GM18520 (cell line): ENCODE measurements around the gene RBM11.
"Not testable (repeated sequence)": the region's sequence is repeated elsewhere in the genome, so short reads cannot be mapped to it uniquely, and the experiment has no call there.

ENCODE experiments used
- ATAC-seq: cut with Tn5 transposase; IDR thresholded peaks from one replicate; pipeline ENCODE4 v1.9.1; 2021; ENCODE audit not compliant: unreplicated experiment

RBM11 gene

DNA sequence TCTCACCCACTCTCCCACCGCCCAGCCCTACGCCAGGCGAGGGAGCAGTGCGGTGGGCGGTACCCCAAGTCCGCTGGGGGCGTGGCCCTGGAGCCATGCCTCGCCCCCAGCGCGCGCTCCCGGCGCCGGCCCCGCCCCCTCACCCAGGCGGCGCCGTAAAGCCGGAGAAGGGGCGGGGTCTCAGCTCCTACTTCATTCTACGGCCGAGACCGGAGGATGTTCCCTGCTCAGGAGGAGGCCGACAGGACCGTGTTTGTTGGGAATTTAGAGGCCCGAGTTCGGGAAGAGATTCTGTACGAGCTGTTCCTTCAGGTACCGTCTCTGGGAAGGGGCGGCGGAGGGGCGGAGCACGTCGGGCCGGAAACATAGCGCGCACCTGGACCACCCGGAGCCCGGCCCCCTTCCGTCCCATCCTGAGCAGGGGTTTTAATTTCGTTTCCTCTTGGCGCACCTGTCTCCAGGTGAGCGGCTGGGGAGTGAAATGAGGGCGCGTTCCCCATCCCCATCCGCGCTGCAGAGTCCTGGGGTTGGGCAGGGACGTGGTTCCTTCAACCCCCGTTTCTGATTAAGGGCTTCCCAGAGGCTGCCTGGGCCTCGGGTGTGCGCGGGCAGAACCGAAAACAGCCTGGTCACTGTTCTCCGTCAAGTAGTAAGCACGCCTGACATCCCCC lies at the start of gene RBM11:
Gene RBM11 (plus strand): TSS at position 187 of the 671 bp plus-strand sequence. CDS start 30 bp downstream, at position 217.
- peak; percentile 82 for ATAC-seq

DNA sequence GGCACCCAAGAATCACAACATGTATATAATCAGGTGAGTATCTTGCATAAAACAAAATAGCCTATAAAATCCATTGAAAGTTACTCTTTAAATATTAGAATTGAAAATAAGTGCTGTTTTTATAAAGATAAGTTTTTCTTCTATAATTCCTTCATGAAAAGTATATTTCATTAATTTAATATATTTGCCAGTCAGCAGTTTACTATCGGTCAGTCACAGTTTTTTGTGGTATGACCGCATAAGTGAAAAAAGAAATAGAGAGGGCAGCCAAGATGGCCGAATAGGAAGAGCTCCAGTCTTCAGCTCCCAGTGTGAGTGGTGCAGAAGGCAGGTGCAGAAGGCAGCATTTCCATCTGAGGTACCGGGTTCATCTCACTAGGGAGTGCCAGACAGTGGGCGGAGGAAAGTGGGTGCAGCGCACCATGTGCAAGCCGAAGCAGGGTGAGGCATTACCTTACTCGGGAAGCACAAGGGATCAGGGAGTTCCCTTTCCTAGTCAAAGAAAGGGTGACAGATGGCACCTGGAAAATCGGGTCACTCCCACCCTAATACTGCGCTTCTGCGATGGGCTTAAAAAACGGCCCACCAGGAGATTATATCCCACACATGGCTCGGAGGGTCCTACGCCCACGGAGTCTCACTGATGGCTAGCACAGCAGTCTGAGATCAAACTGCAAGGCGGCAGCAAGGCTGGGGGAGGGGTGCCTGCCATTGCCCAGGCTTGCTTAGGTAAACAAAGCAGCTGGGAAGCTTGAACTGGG lies 49.3 kb upstream of the RBM11 start:
- not testable (repeated sequence) for ATAC-seq

GRCh38 chr21:14206222-14206621 lies 9.7 kb upstream of the RBM11 start:
- no peak for ATAC-seq

DNA sequence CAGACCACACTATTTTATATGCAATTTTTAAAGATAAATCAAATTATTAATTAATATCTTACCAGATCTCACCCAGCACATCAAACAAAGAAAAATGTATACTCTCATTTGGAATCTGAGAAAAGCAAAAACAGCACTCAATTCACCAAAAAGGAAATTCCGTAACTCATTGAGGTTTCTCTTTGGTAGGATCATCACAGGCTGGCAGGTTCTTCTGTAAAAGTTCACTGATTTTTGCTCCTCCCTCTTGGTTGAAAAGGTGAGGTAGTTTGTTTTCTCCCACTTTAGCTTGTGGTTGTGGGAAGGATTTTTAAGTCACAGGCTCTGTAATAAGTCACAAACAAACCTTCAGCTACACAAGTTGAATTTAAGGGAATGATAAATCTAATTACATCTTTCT lies 5.2 kb upstream of the RBM11 start, which contains the start of gene LIPI:
Gene LIPI (minus strand): TSS at position 218 of the 400 bp plus-strand sequence. CDS start 110 bp downstream, at position 108.
- no peak for ATAC-seq

DNA sequence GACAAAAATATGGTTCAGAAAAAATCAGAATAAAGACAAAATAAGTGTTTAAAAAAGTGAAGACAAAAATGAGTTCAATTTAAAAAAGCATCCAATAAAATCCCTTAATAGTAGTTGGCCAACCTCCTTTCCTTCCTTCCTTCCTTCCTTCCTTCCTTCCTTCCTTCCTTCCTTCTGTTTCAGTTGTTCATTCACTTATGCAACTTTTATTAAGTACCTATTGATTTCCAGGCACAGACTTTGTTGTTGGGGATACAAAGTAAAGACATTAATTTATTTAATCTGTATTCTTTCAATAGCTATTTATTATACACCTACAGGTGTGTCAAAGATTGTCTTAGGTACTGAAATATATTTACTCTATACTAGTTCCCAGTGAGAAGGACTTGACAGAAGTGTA lies 2.8 kb upstream of the RBM11 start:
- no peak for ATAC-seq

DNA sequence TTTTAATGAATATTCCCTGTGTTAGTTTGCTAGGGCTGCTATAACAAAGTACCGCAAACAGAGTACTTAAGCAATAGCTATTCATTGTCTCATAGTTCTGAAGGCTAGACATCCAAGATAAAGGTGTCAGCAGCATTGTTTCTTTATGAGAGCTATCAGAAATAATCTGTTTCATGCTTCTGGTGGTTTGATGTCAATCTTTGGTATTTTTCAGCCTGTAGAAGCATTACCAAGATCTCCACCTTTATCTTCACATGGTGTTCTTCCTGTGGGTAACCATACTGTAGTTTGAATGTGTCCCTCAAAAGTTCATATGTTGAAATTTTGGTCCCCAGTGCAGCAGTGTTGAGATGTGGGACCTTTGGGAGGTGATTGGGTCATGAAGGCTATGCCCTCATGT lies 7.4 kb downstream of the RBM11 start:
- no peak for ATAC-seq

DNA sequence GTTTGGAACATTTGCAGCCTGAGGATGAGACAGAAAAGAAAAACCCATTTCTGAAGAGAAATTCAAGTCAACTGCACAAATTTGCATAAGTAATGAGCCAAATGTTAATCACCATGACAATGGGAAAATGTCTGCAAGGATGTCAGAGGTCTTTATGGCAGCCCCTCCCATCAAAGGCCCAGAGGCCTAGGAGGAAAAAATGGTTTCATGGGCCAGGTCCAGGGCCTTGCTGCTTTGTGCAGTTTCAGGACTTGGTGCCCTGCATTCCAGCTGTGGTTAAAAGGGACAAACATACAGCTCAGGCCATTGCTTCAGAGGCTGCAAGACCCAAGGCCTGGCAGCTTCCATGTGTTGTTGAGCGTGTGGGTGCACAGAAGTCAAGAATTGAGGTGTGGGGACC lies 13.4 kb downstream of the RBM11 start:
- no peak for ATAC-seq

DNA sequence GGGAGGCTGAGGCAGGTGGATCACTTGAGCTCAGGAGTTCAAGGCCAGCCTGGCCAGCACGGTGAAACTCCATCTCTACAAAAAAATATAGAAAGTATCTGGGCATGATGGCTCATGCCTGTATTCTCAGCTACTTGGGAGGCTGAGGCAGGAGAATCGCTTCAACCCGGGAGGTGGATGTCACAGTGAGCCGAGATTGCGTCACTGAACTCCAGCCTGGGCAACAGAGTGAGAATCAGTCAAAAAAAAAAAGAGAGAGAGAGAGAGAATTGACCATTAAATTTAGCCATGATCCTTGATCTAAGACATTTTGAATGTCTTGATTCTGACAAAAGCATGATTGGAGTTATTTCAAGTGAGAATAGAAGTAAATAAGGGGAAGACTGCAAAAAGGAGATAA lies 19.1 kb downstream of the RBM11 start:
- no peak for ATAC-seq

DNA sequence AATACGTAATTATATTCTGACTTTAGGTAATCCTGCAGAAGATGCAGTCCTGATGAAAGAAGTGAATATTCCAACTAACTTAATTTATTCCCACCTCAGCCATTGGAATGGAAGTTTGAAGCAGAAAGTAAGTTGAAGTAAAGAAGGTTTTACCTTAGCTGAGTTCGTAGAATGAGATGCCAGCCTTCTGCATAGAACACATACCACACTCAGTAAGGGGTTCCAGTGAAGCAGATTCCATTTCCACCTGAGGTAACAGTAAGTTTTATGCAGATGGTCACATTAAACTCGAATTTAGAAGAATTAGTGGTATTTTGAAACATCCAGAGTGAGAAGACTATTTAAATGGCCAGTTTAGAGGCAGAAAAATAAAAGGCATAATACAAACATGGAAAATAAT lies 20.2 kb downstream of the RBM11 start:
- ATAC-seq = no peak

DNA sequence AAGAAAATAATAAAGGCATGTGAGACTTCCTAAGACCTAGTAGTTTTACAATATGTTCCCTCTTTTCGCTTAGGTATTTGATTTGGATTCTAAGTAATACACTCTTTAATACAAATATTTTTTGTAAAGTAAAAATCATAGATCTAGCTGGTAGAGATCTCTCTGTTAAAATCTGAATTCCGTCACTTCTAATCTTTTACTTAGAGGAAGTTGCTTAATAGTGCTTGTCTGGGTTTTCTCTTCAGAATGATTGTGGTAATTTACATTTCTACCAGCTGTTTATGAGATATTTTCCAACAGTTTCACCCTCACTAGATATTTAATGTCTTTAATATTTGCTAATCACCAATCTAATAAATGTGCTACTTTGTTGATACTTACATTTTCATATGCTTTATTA lies 23.3 kb downstream of the RBM11 start:
- no peak for ATAC-seq

DNA sequence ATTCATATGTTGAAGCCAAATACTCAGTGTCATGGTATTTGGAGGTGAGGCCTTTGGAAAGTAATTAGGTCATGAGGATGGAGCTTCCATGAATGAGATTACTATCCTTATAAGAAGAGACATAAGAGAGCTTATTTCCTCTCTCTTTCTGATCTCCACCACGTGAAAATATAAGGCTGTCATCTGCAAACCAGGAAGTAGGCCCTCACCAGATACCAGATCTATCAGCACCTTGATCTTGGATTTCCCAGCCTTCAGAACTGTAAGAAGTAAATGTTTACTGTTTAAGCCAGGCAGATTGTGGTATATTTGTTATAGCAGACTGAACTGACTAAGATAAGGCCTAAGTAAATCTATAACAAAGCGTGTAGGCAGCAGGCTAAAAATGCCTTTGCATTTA lies 25.3 kb downstream of the RBM11 start:
- no peak for ATAC-seq

DNA sequence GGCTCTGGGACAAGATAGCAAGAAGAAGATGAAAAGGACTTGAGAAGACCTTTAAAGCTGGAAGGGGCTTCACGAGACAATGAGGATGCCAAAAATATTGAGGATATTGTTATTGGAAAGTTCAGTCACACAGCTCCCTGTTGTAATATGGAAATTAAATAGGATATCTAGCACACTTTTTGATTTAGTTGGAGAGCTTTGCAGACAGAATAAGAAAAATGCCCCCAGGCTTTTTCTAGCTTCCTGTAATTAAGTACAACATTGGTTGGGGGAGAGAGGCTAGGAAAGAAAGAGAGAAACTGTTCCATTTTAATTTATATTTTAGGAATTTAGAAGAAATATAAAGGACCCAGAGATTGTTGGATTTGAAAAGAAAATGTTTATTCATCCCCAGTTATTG lies 27.5 kb downstream of the RBM11 start:
- ATAC-seq = no peak

DNA sequence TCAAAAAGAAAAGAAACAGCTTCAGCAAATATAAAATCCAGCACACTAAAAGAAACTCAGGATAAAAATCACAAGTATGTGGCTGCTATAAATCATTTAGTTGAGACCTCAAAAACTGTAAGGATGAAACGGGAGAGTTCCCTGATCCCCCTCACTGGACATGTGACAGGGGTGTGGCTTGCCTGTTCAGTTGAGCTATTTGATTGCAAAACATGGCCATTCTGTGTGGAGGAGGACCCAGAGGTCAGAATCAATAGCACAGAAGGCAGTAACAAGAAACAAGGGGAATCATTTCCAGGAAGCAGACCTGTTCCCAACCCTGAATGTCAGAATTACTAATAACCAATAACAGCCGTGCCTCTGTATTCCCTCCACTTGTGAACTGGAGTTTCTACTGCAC lies 27.9 kb downstream of the RBM11 start:
- no peak for ATAC-seq

DNA sequence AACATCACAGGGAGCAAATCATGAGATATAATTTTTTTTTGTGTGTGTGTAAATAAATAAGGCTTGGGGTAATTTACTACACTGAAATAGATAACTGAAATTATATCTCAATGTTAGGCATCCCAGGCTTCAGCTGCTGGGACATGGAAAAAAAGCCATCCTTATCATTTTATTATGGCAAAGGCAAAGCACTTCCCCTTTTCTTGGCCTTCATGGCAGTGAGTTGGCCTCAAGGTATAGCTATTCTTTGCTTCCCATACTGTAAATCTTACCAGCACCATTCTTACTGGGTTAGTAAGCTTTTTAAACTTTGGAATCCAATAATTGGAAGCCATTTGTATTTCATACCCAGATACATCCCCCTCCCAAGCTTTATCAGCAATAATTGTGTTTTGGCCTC lies 29.0 kb downstream of the RBM11 start:
- no peak for ATAC-seq

GRCh38 chr21:14245711-14246110 lies 29.8 kb downstream of the RBM11 start:
- no peak for ATAC-seq

GRCh38 chr21:14251336-14251735 lies 35.4 kb downstream of the RBM11 start:
- ATAC-seq = no peak

DNA sequence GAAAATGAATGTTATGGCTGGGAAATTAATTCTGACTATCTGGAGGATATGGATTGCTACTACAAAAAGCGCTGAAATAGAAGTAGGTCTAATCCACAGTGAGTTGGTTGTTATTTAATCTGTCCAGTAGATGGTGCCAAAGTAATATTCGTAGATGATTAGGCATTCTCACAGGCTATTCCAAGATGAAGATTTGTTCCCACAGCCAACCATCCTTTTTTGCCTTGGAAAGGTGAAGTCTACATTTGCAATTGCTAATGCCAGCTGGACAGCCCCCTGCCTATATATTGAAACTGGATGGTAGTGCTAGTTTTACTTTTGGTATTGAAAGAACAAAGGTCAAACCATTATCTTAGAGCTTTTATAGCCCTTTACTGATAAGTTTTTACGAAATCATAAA lies 43.8 kb downstream of the RBM11 start:
- ATAC-seq = no peak

- no peak for ATAC-seq
Observed at GRCh38 chr21:14260174-14260764, 44.3 kb downstream of the RBM11 start.

DNA sequence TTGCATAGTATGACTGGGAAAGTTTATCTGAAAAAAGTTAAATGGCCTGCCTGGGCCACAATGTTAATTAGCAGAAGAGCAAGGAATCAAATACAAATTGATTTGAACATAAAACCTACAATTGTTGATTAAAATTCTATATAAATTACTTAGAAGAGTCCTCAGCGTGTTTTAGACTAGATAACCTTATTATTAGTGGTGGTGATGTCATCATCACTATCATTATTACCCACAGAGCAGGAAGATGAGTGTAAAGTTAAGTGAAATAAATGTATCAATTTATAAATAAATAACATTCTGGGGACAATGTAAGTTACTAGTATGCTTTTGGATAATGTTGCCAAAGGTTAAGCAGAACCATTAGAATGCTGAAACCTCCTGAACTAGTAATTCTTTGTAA lies 46.1 kb downstream of the RBM11 start:
- ATAC-seq = no peak

GRCh38 chr21:14263879-14264278 lies 47.9 kb downstream of the RBM11 start:
- ATAC-seq = no peak

DNA sequence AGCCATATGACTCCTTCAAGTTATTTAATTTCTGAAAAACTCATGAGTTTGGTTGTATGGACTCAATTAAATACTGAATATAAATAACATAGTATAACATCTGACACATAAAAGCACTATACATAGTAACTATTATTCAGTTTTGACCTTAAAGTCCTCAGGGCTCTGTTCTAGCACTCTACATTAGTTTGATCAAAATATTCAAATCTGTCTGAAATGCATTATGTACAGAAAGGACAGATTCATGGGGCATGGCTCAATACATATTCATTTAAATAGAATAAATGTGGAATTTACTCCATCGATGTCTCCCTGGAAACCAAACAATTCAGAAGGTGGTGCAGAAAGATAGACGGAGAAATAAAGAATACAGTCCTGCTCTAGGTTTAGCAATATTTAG lies 49.1 kb downstream of the RBM11 start:
- no peak for ATAC-seq

GRCh38 chr21:14267076-14267475 lies 51.1 kb downstream of the RBM11 start:
- ATAC-seq = no peak
